HG02588 (cell line): ENCODE measurements around the gene HOMEZ.
"Not testable (repeated sequence)": the region's sequence is repeated elsewhere in the genome, so short reads cannot be mapped to it uniquely, and the experiment has no call there.

Experiments
- ATAC-seq: cut with Tn5 transposase; IDR thresholded peaks from one replicate; pipeline ENCODE4 v1.9.1; 2021; ENCODE audit warnings: mild to moderate bottlenecking, moderate library complexity; ENCODE audit not compliant: unreplicated experiment

Gene HOMEZ

GRCh38 chr14:23286020-23286901 lies at the start of gene HOMEZ:
Gene HOMEZ (minus strand): TSS chr14:23286132. CDS start chr14:23285952, 180 bp downstream.
- ATAC-seq, result peak; percentile 97

GRCh38 chr14:23335623-23336022 lies 49.7 kb upstream of the HOMEZ start:
- ATAC-seq, result no peak

DNA sequence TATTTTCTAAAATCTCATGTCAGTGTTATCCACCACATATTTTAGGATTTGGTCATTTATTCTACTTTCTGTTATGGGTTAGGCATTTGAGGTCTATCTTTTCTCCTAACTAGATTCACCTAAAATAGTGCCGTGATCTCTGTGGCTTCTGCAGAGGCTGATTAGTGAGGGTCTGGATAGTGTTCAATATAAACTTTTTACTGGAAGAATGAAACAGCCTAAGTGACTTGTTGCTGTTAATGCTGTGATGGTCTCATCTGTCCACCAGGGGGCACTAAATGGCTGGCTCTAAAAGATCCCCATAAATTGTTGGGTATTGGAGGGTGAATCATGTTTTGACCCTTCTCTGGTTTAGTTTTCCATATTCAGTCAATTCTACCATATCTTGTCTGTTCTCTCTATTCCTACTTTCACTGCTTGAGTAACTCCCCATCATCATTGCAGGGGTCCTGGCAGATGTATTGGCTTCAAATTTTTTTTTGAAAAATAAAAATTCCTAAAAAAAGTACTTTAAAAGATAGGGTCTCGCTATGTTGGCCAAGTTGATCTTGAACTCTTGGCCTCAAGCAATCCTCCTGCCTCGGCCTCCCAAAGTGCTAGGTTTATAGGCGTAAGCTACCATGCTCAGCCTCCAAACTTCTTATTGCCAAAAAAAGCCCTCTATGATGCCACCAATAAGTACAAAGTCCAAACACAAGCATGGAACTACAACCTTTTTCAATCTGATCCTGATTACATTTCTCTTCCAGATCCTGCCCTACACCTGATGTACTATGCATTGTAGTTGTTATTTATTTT lies 42.2 kb upstream of the HOMEZ start:
- no peak for ATAC-seq

- no peak for ATAC-seq
Measured at GRCh38 chr14:23326491-23327332, 40.8 kb upstream of the HOMEZ start.

- ATAC-seq, result not testable (repeated sequence)
Measured at GRCh38 chr14:23325746-23326145, 39.8 kb upstream of the HOMEZ start.

DNA sequence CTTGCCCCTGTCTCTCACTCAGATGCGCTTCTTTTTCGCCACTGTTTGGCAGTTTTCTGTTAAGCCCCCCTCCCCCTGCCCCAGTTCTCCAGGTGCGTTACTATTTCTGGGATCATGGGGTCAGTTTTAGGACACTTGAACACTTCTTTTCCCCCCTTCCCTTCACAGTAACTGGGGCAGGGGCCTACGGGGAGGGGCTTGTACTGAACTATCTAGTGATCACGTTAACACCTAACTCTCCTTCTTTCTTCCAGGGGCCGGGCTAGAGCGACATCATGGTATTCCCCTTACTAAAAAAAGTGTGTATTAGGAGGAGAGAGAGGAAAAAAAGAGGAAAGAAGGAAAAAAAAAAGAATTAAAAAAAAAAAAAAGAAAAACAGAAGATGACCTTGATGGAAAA lies 39.1 kb upstream of the HOMEZ start:
- ATAC-seq, result no peak

DNA sequence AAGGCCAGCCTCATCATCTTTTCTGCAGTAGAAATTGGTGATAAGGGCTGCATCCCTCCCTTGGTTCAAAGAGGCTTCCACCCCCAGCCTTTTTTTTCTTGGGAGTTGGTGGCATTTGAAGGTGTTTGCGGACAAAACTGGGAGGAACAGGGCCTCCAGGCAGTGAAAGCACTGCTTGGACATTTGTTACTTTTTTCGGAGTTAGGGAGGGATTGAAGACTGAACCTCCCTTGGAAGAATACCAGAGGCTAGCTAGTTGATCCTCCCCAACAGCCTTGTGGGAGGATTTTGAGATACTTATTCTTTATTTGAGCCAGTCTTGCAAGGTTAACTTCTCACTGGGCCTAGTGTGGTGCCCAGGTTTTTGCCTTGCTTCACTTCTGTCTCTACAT lies 38.5 kb upstream of the HOMEZ start:
- no peak for ATAC-seq

GRCh38 chr14:23323838-23324454 lies 38.0 kb upstream of the HOMEZ start:
- ATAC-seq, result no peak

- no peak for ATAC-seq
Measured at GRCh38 chr14:23322568-23323517, 36.9 kb upstream of the HOMEZ start.

DNA sequence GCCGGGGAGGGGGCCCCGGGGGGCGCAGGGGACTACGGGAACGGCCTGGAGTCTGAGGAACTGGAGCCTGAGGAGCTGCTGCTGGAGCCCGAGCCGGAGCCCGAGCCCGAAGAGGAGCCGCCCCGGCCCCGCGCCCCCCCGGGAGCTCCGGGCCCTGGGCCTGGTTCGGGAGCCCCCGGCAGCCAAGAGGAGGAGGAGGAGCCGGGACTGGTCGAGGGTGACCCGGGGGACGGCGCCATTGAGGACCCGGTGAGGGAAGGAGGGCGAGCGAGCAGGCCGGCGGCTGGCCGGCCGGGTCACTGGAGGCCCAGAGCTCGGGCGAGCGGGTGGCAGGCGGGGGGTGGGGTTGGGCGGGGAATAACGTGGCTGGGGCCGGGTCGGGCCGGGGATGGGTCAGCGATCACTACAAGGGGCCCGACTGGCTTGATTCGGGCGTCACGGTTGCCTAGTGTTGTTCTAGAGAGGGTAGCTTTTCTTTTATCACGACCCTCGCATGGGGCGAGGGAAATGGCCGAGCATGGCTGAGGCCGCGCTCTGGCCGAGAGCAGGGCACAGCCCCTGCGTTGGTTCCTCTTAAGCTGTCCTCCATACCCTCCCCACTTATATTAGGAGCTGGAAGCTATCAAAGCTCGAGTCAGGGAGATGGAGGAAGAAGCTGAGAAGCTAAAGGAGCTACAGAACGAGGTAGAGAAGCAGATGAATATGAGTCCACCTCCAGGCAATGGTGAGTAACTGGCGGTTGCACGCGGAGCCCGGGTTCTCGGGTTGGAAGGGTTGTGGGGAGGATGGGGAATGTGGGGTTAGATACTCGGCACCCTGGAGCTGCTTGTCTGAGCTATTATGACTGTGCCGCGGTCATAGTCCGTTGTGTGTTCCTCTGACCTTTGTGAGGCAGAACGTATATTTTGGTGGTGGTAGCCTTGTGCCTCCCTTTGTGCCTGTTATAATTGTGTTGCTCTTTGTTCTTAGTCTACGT lies 35.9 kb upstream of the HOMEZ start:
- ATAC-seq, result peak; percentile 11

DNA sequence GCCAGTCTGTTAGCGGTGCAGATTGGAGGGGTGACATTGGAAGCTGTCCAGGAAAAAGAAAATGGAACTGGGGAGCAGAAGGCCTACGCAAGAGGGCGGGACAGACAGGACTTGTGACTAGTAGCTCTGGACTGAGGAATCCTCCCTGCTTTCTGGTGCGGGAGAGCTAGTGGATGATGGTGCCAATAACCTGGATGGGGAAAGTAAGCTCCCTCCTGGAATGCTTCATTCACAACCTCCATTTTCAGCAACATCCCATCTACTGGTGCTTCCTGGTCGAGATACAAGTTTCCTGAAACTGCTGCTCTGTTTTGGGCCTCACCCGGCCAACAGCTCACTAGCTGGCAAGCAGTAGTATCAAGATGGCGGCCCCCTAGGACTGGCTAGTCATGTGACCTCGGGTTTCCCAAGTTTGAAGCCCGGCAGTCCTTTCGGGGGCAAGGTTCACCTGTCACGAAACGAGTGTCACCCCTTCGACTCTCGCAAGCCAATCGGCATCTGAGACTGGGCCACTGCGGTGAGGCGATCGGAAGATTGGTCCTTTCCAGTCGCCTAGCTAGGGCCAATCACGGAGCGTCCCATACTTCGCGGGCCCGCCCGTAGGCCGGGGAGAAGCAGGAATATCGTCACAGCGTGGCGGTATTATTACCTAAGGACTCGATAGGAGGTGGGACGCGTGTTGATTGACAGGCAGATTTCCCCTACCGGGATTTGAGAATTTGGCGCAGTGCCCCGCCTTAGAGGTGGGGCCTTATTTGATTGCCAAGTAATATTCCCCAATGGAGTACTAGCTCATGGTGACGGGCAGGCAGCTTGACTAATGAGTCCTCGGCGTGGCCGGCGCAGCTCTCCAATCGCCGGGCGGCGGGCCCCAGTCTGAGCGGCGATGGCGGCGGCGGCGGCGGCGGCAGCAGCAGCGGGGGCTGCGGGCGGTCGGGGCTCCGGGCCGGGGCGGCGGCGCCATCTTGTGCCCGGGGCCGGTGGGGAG lies 34.9 kb upstream of the HOMEZ start, which contains the start of gene PABPN1:
Gene PABPN1, plus strand, starts transcription at position 874 of the 988 bp plus-strand sequence. Its CDS starts 13 bp downstream, at position 887.
- peak; percentile 91 for ATAC-seq

GRCh38 chr14:23319746-23320583 lies 34.0 kb upstream of the HOMEZ start:
- no peak for ATAC-seq

- ATAC-seq, result no peak
Measured at GRCh38 chr14:23316300-23316699, 30.4 kb upstream of the HOMEZ start.

DNA sequence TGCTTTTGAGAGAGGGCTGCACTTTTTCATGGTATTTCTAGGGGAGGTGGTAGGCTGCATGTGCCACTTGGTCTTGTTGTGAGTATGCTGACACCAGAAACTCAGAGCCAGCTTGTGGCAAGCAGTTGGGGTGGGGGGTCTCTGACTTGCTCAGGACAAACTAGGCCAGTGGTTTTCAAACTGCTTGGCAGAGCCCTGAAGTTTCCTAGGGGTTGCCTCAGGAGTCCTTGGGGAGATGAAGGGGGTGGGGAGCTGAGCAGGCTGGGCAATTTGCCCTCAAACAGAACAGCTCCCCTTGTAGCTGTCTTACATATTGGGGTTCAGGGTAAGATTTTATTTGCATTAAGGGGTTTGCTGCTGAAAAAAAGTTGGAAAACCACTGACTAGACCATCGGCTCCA lies 24.6 kb upstream of the HOMEZ start:
- no peak for ATAC-seq

GRCh38 chr14:23308721-23309445 lies 23.0 kb upstream of the HOMEZ start:
- ATAC-seq, result no peak
